ENCODE data around the gene CACNA1H. TPM values are rescaled to one million over a fixed set of nuclear protein-coding genes. Genes with fewer than 3 reads are reported as not detected.

Gene CACNA1H
- total RNA-seq, 1 experiment from 2014 or later: 24.3 TPM

- no peaks in the 10 kb centered on the region; a peak in 1 of 4 replicates for H3K4me1 ChIP-seq (ENCODE audit: control insufficient read depth in 1 of 2, insufficient read depth in 2 of 2, low read length in 2 of 2)
- no peak overlapping the region for H3K27ac ChIP-seq (ENCODE audit: low read depth, low read length)
- ChIA-PET CTCF (no interaction called here), RAD21 (ENCODE audit: low non-redundant PET in 1 of 2, low total read pairs in 2 of 2, uncharacterized antibody in 2 of 2, unreplicated experiment in 2 of 2) (no interaction called here), POLR2A (no interaction called here)
- no peaks in the 10 kb centered on the region for H4K20me1 ChIP-seq (ENCODE audit: insufficient read depth)
- no peaks in the 10 kb centered on the region for H3K9me2 ChIP-seq (ENCODE audit: insufficient read depth)
- intact Hi-C loops (cut with micrococcal nuclease): no loop called here
- no peak overlapping the region for H2AFZ ChIP-seq (ENCODE audit: low read depth, low read length, poor library complexity, severe bottlenecking)
- DNase-seq (ENCODE audit: low read depth, low spot score): no peak
- ATAC-seq: no peak
- no TSS peak for BruUV-seq (replicated peaks)
- H3K4me2 ChIP-seq (ENCODE audit: low read length): no peak overlapping the region
- H3K79me2 ChIP-seq (ENCODE audit: insufficient read depth, low read length): peaks cover under 1% of the 10 kb centered on the region; the same call in 1 of the 2 replicates
- no peak for TF ChIP-seq REST (IDR thresholded peaks at IDR 0.05; ENCODE audit: low read depth)
- TF ChIP-seq CEBPB (IDR thresholded peaks at IDR 0.05; ENCODE audit: low read depth): no peak
- no peak for TF ChIP-seq POLR2A (IDR thresholded peaks at IDR 0.05; ENCODE audit: borderline replicate concordance, extremely low read depth, insufficient read depth, insufficient read length)
- TF ChIP-seq, protein P1, sequence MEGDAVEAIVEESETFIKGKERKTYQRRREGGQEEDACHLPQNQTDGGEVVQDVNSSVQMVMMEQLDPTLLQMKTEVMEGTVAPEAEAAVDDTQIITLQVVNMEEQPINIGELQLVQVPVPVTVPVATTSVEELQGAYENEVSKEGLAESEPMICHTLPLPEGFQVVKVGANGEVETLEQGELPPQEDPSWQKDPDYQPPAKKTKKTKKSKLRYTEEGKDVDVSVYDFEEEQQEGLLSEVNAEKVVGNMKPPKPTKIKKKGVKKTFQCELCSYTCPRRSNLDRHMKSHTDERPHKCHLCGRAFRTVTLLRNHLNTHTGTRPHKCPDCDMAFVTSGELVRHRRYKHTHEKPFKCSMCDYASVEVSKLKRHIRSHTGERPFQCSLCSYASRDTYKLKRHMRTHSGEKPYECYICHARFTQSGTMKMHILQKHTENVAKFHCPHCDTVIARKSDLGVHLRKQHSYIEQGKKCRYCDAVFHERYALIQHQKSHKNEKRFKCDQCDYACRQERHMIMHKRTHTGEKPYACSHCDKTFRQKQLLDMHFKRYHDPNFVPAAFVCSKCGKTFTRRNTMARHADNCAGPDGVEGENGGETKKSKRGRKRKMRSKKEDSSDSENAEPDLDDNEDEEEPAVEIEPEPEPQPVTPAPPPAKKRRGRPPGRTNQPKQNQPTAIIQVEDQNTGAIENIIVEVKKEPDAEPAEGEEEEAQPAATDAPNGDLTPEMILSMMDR (IDR thresholded peaks at IDR 0.05 in 2 of 3, conservative IDR thresholded peaks at IDR 0.05 in 1 of 3; ENCODE audit: borderline replicate concordance in 1 of 3, insufficient read depth in 1 of 3, low read depth in 2 of 3, low read length in 2 of 3): no peak
- no peak for TF ChIP-seq CBX3 (IDR thresholded peaks at IDR 0.05; ENCODE audit: low read depth)
- TF ChIP-seq, protein P2, sequence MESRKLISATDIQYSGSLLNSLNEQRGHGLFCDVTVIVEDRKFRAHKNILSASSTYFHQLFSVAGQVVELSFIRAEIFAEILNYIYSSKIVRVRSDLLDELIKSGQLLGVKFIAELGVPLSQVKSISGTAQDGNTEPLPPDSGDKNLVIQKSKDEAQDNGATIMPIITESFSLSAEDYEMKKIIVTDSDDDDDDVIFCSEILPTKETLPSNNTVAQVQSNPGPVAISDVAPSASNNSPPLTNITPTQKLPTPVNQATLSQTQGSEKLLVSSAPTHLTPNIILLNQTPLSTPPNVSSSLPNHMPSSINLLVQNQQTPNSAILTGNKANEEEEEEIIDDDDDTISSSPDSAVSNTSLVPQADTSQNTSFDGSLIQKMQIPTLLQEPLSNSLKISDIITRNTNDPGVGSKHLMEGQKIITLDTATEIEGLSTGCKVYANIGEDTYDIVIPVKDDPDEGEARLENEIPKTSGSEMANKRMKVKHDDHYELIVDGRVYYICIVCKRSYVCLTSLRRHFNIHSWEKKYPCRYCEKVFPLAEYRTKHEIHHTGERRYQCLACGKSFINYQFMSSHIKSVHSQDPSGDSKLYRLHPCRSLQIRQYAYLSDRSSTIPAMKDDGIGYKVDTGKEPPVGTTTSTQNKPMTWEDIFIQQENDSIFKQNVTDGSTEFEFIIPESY (IDR thresholded peaks at IDR 0.05; ENCODE audit: extremely low read depth, insufficient replicate concordance, low read length): no peak
- TF ChIP-seq, protein P3, sequence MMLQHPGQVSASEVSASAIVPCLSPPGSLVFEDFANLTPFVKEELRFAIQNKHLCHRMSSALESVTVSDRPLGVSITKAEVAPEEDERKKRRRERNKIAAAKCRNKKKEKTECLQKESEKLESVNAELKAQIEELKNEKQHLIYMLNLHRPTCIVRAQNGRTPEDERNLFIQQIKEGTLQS (IDR thresholded peaks at IDR 0.05): no peak
- no peak for TF ChIP-seq ZNF274 (IDR thresholded peaks at IDR 0.05; ENCODE audit: low read depth, low read length)
- no peak for TF ChIP-seq ZFX (IDR thresholded peaks at IDR 0.05)
- no peak for TF ChIP-seq EZH2phosphoT487 (IDR thresholded peaks at IDR 0.05; ENCODE audit: borderline replicate concordance)
- TF ChIP-seq EGR1 (IDR thresholded peaks at IDR 0.05; ENCODE audit: low read depth): no peak
- TF ChIP-seq MAX (IDR thresholded peaks at IDR 0.05): no peak
- no peak for TF ChIP-seq YY1 (IDR thresholded peaks at IDR 0.05; ENCODE audit: extremely low read depth, insufficient replicate concordance, low read depth, low read length)
- TF ChIP-seq POLR2AphosphoS5 (IDR thresholded peaks at IDR 0.05; ENCODE audit: low read depth, low read length): no peak
- TF ChIP-seq RAD21 (IDR thresholded peaks at IDR 0.05; ENCODE audit: low read depth): no peak
- TF ChIP-seq FOSL1 (IDR thresholded peaks at IDR 0.05; ENCODE audit: low read depth): no peak
- no peak for TF ChIP-seq EZH2 (IDR thresholded peaks at IDR 0.05)
- no peaks in the 10 kb centered on the region for H3K9me3 ChIP-seq (ENCODE audit: control insufficient read depth in 1 of 2, insufficient read depth in 1 of 2, low read depth in 1 of 2, low read length in 2 of 2)
- no peak overlapping the region for H3K4me3 ChIP-seq (replicated peaks in 1 of 2; ENCODE audit: low read depth in 1 of 2, low read length in 2 of 2)
- H3K27me3 ChIP-seq (ENCODE audit: insufficient read depth, low read length): no peaks in the 10 kb centered on the region
- no peaks in the 10 kb centered on the region for H3K36me3 ChIP-seq (ENCODE audit: control insufficient read depth in 1 of 2, insufficient read depth in 2 of 2, low read length in 2 of 2)
- no peak overlapping the region for H3K9ac ChIP-seq (ENCODE audit: low read length)
These were observed 8.0 kb downstream of the CACNA1H start for GRCh38 chr16:1160773-1161348.
